IPS DF 6.9 (cell line): ENCODE results near the gene GPR61.
A peak's percentile ranks its signal among the peaks of the same experiment; 100 is the strongest.

Source experiments
- DNase-seq: peaks from one replicate; pipeline ENCODE4 v3.0.0-alpha.2; 2013; ENCODE audit warnings: low read depth, low spot score
- H3K27ac ChIP-seq: one replicate; pipeline ENCODE4 v1.5.1; 2013; ENCODE audit warnings: low read length, control low read depth
- H3K27me3 ChIP-seq: 2 replicates; pipeline ENCODE4 v1.6.1; 2013; ENCODE audit warnings: mild to moderate bottlenecking, low read length; ENCODE audit not compliant: control insufficient read depth, insufficient read depth
- H3K36me3 ChIP-seq: 2 replicates; pipeline ENCODE4 v1.6.1; 2013; ENCODE audit warnings: low read length; ENCODE audit not compliant: control insufficient read depth, insufficient read depth
- H3K4me1 ChIP-seq: 2 replicates; pipeline ENCODE4 v1.6.1; 2013; ENCODE audit warnings: low read length; ENCODE audit not compliant: control insufficient read depth, insufficient read depth
- H3K4me3 ChIP-seq: 2 replicates; pipeline ENCODE4 v1.5.1; 2013; ENCODE audit warnings: mild to moderate bottlenecking, low read length
- H3K9me3 ChIP-seq: 2 replicates; pipeline ENCODE4 v1.6.1; 2013; ENCODE audit warnings: low read length, inconsistent platforms; ENCODE audit not compliant: control insufficient read depth, insufficient read depth
- WGBS: extraction: QIAGEN DNeasy Blood & Tissue Kit; methylation state at CpG from one replicate; pipeline ENCODE4 v1.1.7; 2013; ENCODE audit warnings: mixed read lengths, missing lambda C conversion rate; ENCODE audit not compliant: insufficient read length, insufficient coverage; 5-methylcytosine and 5-hydroxymethylcytosine counted together

Gene GPR61

DNA sequence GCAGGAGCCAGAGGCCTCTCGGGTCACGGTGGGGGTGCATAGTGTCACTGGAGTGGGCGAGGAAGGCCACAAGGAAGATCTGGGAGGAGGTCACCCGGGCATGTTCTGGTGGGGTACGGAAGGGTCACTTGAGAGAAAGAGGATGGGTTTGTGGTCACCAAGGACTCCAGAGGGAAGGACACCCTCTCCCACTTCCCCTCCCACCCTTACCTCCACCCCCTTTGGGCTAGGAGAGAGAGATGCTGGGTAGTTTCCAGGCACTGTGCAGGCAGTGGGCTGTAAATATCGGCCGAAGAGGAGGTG lies 30.8 kb upstream of the GPR61 start:
- Histone ChIP-seq H3K27ac (no peak overlapping the region), H3K36me3 (no peaks in the 10 kb centered on the region; the same call in 1 of the 2 replicates), H3K9me3 (no peaks in the 10 kb centered on the region), H3K4me3 (peak overlapping the region; percentile 98; the same call in 1 of the 2 replicates), H3K4me1 (peaks cover 5% of the 10 kb centered on the region; the same call in 1 of the 2 replicates), H3K27me3 (peaks cover 8% of the 10 kb centered on the region; the same call in 1 of the 2 replicates)
- no CpG with 5 or more reads among the region's 7 CpGs for WGBS
- no peak for DNase-seq

DNA sequence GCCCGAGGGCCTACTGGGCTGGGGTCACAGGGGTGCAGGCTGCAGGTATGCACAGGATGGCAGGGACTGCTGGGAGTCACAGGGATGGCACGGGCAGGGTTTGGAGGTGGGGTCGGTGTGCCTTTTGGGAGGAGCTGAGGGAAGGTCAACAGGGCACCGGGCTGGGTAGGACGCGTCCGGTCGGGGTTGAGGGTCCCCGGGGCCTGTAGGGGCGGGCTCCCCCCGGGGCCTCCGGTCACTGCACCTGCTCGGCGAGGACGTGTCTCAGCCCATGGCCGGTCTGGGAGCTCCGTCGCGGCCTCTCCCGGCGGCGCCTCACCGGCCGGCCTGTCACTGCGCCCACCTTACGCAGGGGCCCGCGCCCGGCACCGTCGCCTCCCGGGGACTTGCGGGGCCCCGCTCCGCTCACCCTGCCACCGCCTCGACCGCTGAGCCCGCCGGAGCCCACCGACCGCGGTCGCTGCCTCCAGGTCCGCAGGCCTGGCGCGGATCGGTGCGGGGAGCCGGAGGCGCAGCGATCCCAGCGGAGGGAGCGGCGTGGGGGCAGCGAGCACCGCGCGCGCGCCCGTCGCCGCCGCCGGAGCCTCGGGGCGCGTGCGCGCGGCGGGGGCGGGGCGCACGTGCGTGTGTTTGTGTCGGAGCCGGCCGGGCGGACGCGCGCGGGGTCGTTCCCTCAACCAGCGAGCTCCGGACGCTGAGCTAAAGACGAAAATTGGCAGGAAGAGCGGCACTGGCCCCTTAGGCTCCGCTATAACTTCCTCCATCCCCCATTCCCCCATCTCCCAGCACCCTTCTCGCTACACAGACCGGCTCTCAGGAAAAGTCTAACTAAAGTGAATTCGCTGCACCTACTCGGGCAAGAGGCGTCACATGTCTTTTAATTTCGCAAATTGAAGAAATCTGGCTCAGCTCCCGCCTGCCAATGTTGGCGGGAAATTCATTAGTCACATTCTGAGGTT lies 30.2 kb upstream of the GPR61 start, which contains the start of gene AMIGO1:
Gene AMIGO1 (minus strand): TSS at position 552 of the 959 bp plus-strand sequence. CDS start 815 bp downstream, outside the sequence.
- Histone ChIP-seq H3K27ac (no peak within 1 kb of the TSS), H3K27me3 (peaks cover 8% of the 10 kb centered on the region; the same call in 1 of the 2 replicates), H3K4me1 (peaks cover 5% of the 10 kb centered on the region; the same call in 1 of the 2 replicates), H3K4me3 (peak within 1 kb of the TSS; percentile 98), H3K9me3 (no peaks in the 10 kb centered on the region), H3K36me3 (no peaks in the 10 kb centered on the region; the same call in 1 of the 2 replicates)
- DNase-seq: no peak
- no CpG with 5 or more reads among the region's 100 CpGs for WGBS

DNA sequence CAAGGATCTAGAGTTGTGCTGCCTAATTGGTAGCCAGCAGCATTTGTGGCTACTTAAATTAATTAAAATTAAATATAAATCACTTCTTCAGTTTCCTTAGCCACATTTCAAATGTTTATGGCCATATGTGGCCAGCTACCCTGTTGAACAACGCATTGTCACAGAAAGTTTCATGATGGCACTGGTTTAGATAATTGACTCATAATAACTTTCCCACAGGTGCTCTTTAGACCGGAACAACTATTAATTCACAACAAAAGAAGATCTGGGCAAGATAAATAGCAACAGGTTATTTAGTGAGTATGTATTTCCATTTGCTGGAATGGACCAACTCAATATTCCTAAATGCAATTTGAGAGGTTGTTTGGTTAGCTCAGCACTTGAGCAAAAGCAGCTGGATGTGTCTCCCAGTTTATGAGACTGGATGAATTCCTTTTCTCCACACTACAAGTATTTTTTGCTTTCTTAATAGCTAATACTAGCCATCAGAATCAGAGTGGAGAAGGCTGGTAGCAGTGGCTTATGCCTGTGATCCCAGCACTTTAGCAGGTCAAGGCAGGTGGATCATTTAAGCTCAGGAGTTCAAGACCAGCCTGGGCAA lies 26.5 kb upstream of the GPR61 start:
- no CpG with 5 or more reads among the region's 2 CpGs for WGBS
- H3K36me3 ChIP-seq: no peaks in the 10 kb centered on the region; the same call in 1 of the 2 replicates
- H3K27ac ChIP-seq: no peak overlapping the region
- H3K9me3 ChIP-seq: no peaks in the 10 kb centered on the region
- H3K4me1 ChIP-seq: peaks cover 5% of the 10 kb centered on the region; the same call in 1 of the 2 replicates
- H3K4me3 ChIP-seq: no peak overlapping the region
- no peak for DNase-seq
- peaks cover 8% of the 10 kb centered on the region; the same call in 1 of the 2 replicates for H3K27me3 ChIP-seq

DNA sequence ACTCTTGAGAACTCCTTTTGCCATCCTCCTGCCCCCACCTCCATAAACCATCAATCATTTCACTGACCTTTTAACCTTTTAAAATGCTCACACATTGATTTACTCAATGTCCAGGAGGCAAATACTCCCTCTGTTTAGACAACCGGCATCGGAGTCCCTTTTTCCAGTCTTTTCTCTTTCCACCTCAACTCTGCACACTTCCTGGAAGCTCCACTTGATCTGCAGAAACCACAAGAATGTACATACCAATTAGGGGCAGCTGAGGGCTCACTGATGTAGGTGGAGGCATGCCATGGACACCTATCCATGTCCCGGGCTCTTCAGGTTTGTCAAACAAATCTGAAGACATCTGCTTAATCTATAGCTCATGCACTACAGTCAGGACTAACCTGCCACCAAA lies 24.8 kb upstream of the GPR61 start:
- no peak overlapping the region for H3K4me3 ChIP-seq
- H3K36me3 ChIP-seq: no peaks in the 10 kb centered on the region
- no peak for DNase-seq
- H3K27ac ChIP-seq: no peak overlapping the region
- H3K9me3 ChIP-seq: no peaks in the 10 kb centered on the region
- no CpG with 5 or more reads among the region's 3 CpGs for WGBS
- H3K27me3 ChIP-seq: peaks cover 8% of the 10 kb centered on the region; the same call in 1 of the 2 replicates
- H3K4me1 ChIP-seq: peaks cover 3% of the 10 kb centered on the region; the same call in 1 of the 2 replicates

DNA sequence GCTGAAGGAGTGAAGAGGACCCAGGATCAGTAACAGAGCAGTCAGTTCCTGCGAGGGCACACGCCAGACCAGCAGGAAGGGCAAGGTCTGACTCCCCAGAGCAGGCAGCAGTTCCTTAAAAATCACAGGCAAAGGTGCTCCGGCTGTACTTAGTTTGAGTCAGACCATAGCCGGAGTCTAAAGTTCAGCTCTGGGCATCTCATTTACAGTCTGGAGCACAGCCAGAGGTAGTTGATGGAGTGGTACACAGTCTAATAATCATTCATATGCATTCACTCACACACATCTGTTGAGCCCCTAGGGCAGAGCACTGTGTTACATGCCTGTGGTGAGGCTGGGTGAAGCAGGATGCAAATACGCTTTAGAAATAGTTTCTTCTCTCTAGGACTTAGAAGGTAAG lies 22.8 kb upstream of the GPR61 start:
- Histone ChIP-seq H3K4me1 (no peaks in the 10 kb centered on the region), H3K4me3 (no peak overlapping the region), H3K27me3 (no peaks in the 10 kb centered on the region), H3K27ac (no peak overlapping the region), H3K36me3 (no peaks in the 10 kb centered on the region), H3K9me3 (no peaks in the 10 kb centered on the region)
- WGBS: no CpG with 5 or more reads among the region's 5 CpGs
- DNase-seq: no peak

DNA sequence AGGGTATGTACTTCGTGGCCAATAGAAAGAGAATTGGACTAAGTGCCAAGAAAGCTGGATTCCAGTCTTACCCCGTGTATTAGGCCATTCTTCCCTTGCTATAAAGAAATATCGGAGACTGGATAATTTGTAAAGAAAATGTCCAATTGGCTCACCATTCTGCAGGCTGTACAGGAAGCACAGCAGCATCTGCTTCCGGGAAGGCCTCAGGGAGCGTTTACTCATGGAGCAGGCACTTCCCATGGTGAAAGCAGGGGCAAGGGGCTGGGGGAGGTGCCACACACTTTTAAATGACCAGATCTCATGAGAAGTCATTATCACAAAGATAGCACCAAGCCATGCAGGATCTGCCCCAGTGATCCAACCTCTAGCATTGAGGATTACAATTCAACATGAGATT lies 22.3 kb upstream of the GPR61 start:
- WGBS: no CpG with 5 or more reads among the region's 5 CpGs
- Histone ChIP-seq H3K36me3 (no peaks in the 10 kb centered on the region), H3K4me3 (no peak overlapping the region), H3K27me3 (no peaks in the 10 kb centered on the region), H3K9me3 (no peaks in the 10 kb centered on the region), H3K27ac (no peak overlapping the region), H3K4me1 (no peaks in the 10 kb centered on the region)
- DNase-seq: no peak

DNA sequence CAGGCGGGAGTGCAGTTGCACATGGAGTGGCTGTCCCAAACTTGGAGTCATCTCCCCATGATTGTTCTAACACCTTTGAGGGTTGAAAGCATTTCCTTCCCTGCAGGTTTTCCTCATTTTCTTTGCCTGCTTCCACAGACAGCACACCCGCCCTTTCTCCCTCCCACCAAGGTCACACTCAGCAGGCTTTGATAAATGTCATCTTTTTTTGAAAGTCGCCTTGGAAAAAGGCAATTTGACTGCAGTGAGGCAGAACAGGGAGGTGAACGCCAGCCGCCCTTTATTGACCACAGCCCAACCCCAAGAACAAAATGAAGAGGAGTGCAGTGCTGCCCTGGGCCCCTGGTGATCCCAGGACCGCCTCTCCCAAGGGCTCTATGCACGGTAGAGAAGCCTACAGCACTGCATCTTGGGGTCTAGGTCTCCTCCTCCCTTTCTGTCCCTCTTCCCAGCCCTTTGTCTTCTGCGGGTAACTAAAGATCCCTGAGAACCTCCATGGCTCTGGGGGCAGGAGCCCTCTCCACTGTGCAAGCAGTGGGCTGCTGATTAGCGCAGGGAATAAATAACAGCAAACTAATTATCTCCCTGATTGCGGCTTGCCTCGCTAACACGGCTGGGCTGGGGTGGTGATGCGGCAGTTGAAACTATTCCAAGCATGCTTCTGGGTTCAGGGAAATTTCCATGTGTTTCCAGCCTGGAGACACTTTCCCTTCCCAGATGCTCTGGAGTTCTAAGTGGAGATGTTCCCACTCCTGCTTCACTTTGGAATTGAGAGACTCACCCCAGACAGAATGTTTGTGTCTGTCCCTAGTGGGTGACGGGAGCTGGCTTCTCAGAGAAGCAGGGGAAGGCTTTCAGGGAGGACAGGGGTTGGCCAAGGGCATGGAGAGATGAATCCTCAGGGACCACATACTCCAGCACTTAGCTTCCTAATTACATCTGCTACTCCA lies 18.4 kb upstream of the GPR61 start:
- Histone ChIP-seq H3K4me3 (no peak overlapping the region), H3K27ac (no peak overlapping the region)
- WGBS: no CpG with 5 or more reads among the region's 14 CpGs

DNA sequence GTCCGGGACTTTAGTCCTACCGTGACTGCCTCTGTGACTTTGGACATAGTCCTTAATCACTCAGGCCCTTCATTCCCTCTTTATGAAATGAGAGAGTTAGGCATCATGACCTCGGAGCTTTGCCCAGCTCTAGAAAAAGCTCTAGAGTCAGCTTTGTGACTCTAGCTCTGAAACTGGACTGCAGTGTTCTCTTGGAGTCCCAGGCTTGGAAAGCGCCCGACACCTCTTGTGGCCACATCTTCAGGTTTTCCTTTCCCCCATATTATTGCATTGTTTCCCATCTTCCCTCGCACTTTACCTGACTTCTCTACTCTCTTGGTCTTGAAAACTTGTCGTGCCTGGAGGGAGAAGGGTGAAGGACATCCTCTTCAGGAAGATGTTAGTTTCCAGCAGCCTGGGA lies 17.6 kb upstream of the GPR61 start:
- no peak for DNase-seq
- WGBS: no CpG with 5 or more reads among the region's 7 CpGs
- H3K27ac ChIP-seq: no peak overlapping the region
- no peaks in the 10 kb centered on the region for H3K27me3 ChIP-seq
- H3K4me1 ChIP-seq: no peaks in the 10 kb centered on the region
- no peaks in the 10 kb centered on the region for H3K36me3 ChIP-seq
- no peak overlapping the region for H3K4me3 ChIP-seq
- no peaks in the 10 kb centered on the region for H3K9me3 ChIP-seq

More for the DNA sequence above, 18.4 kb upstream of the GPR61 start:
- Histone ChIP-seq H3K4me1 (no peaks in the 10 kb centered on the region), H3K9me3 (no peaks in the 10 kb centered on the region), H3K27me3 (no peaks in the 10 kb centered on the region), H3K36me3 (no peaks in the 10 kb centered on the region)
- DNase-seq: no peak

DNA sequence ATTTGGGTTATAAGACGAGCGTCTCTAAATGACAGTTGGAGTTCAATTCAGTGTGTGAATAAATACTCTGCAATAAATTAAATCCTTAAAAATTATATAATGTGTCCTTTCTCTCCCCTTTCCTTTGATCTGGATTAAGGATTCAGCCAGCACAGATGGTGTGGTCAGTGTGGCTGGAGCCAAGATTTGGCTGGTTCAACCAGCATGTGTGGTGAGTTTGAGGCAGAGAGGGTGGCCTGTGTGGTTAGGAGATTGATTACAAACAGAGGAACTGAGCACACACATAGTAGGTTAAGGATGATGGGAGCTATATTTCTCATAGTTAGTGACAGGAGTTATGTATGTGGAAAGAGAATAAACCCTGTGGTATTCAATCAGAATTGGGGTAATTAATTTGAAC lies 16.0 kb upstream of the GPR61 start:
- Histone ChIP-seq H3K27me3 (no peaks in the 10 kb centered on the region), H3K4me1 (no peaks in the 10 kb centered on the region), H3K27ac (no peak overlapping the region), H3K36me3 (no peaks in the 10 kb centered on the region), H3K9me3 (no peaks in the 10 kb centered on the region), H3K4me3 (no peak overlapping the region)
- DNase-seq: no peak
- WGBS: no CpG with 5 or more reads among the region's 2 CpGs
